ENCODE data around the gene DNAH14. TPM values are rescaled to one million over a fixed set of nuclear protein-coding genes. Genes with fewer than 3 reads are reported as not detected.

DNAH14 gene
- total and polyA plus RNA-seq, 2 of the 13 experiments (the other 11 are each of a cell fraction or from before 2014, with no cell fraction given), result 4.5 to 27.5 TPM

GRCh38 chr1:225412803-225413351, 483.4 kb downstream of the DNAH14 start:
- Histone ChIP-seq H3K4me1 (ENCODE audit: insufficient read depth, low read length) (peaks cover 57% of the 10 kb centered on the region), H3K36me3 (replicated peaks in 1 of 2; ENCODE audit: control insufficient read depth in 1 of 2, insufficient read depth in 2 of 2, low read length in 2 of 2) (peaks cover 17 to 54% of the 10 kb centered on the region in 2 experiments), H4K20me1 (ENCODE audit: insufficient read depth, low read length) (no peaks in the 10 kb centered on the region), H3K9me3 (ENCODE audit: low read length) (no peaks in the 10 kb centered on the region), H3K9ac (ENCODE audit: insufficient read depth, low read depth, low read length) (no peak overlapping the region), H3K27ac (ENCODE audit: extremely low read length, insufficient read depth, low read length) (peak overlapping the region; percentile 73), H2AFZ (ENCODE audit: low read length) (no peak overlapping the region), H3K4me2 (ENCODE audit: low read depth, low read length) (peak overlapping the region; percentile 71), H3K27me3 (ENCODE audit: control insufficient read depth in 1 of 2, insufficient read depth in 2 of 2, low read length in 2 of 2) (no peaks in the 10 kb centered on the region), H3K79me2 (ENCODE audit: insufficient read depth, low read length) (peaks cover 10% of the 10 kb centered on the region), H3K4me3 (replicated peaks in 1 of 3; ENCODE audit: insufficient read depth in 1 of 3, low read depth in 2 of 3, low read length in 3 of 3) (peak overlapping the region; percentile 19 to 45 (median 19); a peak in 4 of 6 replicates)
- DNase-seq (ENCODE audit: low spot score) (peak; percentile 81), ATAC-seq (peak; percentile 91), FAIRE-seq (peak; percentile 64)
- in situ Hi-C loops (cut with HindIII; ENCODE audit: extremely low pct_ligation_motif_present, low pct_unique_long_range_greater_than_20kb), result no loop called here
- intact Hi-C loops (cut with micrococcal nuclease; ENCODE audit: unreplicated experiment), result loop anchor here (2.0 kb wide), 1 partner anchor 14 kb away; no protein-coding TSS in a partner anchor
- CTCF ChIA-PET (ENCODE audit: low intra/inter-chr PET ratio, low total read pairs), result no interaction called here
- WGBS (ENCODE audit: low lambda C conversion rate), result 7% methylated on average over 9 of the region's 10 CpGs
- POLR2A ChIA-PET, result interaction anchor here (1.2 to 1.5 kb wide), 2 partner anchors 11 to 32 kb away, joined by 3 to 4 read pairs; no protein-coding TSS in a partner anchor
- BruUV-seq (replicated peaks), result no TSS peak
- TF ChIP-seq ZFP82 (CRISPR knock-in tag; IDR thresholded peaks at IDR 0.05; ENCODE audit: borderline replicate concordance) (no peak), REXO4 (CRISPR knock-in tag; IDR thresholded peaks at IDR 0.05; ENCODE audit: borderline replicate concordance) (no peak), KDM3A (CRISPR knock-in tag; IDR thresholded peaks at IDR 0.05; ENCODE audit: low read depth) (no peak), ZSCAN21 (CRISPR knock-in tag; IDR thresholded peaks at IDR 0.05; ENCODE audit: borderline replicate concordance) (no peak), MXD1 (CRISPR knock-in tag; IDR thresholded peaks at IDR 0.05) (no peak), CEBPG (CRISPR knock-in tag; IDR thresholded peaks at IDR 0.05) (no peak), ZHX2 (IDR thresholded peaks at IDR 0.05; ENCODE audit: low read depth) (no peak), ZHX2 (CRISPR knock-in tag; IDR thresholded peaks at IDR 0.05; ENCODE audit: borderline replicate concordance) (no peak; the same call in 1 of the 2 replicates), ZNF460 (CRISPR knock-in tag; IDR thresholded peaks at IDR 0.05; ENCODE audit: borderline replicate concordance) (no peak), SYNCRIP (IDR thresholded peaks at IDR 0.05; ENCODE audit: insufficient read depth, low read depth, low read length) (no peak), ARNT (IDR thresholded peaks at IDR 0.05) (no peak)
- TF ChIP-seq, protein P1, sequence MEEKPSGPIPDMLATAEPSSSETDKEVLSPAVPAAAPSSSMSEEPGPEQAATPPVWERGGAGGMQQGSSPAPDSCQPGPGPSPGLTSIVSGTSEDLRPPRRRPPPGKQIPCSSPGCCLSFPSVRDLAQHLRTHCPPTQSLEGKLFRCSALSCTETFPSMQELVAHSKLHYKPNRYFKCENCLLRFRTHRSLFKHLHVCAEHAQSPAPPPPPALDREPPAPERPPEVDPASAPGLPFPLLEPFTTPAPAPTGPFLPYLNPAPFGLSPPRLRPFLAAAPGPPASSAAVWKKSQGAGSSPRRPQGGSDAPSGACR (CRISPR knock-in tag; IDR thresholded peaks at IDR 0.05), result no peak
- TF ChIP-seq, protein P2, sequence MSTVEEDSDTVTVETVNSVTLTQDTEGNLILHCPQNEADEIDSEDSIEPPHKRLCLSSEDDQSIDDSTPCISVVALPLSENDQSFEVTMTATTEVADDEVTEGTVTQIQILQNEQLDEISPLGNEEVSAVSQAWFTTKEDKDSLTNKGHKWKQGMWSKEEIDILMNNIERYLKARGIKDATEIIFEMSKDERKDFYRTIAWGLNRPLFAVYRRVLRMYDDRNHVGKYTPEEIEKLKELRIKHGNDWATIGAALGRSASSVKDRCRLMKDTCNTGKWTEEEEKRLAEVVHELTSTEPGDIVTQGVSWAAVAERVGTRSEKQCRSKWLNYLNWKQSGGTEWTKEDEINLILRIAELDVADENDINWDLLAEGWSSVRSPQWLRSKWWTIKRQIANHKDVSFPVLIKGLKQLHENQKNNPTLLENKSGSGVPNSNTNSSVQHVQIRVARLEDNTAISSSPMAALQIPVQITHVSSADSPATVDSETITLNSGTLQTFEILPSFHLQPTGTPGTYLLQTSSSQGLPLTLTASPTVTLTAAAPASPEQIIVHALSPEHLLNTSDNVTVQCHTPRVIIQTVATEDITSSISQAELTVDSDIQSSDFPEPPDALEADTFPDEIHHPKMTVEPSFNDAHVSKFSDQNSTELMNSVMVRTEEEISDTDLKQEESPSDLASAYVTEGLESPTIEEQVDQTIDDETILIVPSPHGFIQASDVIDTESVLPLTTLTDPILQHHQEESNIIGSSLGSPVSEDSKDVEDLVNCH (CRISPR knock-in tag; IDR thresholded peaks at IDR 0.05), result no peak
- TF ChIP-seq, protein P3, sequence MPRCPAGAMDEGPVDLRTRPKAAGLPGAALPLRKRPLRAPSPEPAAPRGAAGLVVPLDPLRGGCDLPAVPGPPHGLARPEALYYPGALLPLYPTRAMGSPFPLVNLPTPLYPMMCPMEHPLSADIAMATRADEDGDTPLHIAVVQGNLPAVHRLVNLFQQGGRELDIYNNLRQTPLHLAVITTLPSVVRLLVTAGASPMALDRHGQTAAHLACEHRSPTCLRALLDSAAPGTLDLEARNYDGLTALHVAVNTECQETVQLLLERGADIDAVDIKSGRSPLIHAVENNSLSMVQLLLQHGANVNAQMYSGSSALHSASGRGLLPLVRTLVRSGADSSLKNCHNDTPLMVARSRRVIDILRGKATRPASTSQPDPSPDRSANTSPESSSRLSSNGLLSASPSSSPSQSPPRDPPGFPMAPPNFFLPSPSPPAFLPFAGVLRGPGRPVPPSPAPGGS (CRISPR knock-in tag; IDR thresholded peaks at IDR 0.05), result no peak
